Smooth muscle cell of the coronary artery (primary cell): ENCODE data around the gene TCERG1L. TPM values are rescaled to one million over a fixed set of nuclear protein-coding genes. Genes with fewer than 3 reads are reported as not detected.

Source experiments
- total RNA-seq: library from RNA; depleted of rRNA; stranded (reverse); fragments of >200 nt; gene quantifications from 2 replicates; pipeline ENCODE4 v1.2.3, GENCODE V29; 2014; ENCODE audit warnings: low replicate concordance

The TCERG1L gene, protein sequence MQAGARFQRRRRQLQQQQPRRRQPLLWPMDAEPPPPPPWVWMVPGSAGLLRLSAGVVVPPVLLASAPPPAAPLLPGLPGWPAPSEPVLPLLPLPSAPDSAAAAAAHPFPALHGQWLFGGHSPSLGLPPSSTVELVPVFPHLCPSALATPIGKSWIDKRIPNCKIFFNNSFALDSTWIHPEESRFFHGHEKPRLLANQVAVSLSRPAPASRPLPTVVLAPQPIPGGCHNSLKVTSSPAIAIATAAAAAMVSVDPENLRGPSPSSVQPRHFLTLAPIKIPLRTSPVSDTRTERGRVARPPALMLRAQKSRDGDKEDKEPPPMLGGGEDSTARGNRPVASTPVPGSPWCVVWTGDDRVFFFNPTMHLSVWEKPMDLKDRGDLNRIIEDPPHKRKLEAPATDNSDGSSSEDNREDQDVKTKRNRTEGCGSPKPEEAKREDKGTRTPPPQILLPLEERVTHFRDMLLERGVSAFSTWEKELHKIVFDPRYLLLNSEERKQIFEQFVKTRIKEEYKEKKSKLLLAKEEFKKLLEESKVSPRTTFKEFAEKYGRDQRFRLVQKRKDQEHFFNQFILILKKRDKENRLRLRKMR
- total RNA-seq = not detected in 2 replicates

DNA sequence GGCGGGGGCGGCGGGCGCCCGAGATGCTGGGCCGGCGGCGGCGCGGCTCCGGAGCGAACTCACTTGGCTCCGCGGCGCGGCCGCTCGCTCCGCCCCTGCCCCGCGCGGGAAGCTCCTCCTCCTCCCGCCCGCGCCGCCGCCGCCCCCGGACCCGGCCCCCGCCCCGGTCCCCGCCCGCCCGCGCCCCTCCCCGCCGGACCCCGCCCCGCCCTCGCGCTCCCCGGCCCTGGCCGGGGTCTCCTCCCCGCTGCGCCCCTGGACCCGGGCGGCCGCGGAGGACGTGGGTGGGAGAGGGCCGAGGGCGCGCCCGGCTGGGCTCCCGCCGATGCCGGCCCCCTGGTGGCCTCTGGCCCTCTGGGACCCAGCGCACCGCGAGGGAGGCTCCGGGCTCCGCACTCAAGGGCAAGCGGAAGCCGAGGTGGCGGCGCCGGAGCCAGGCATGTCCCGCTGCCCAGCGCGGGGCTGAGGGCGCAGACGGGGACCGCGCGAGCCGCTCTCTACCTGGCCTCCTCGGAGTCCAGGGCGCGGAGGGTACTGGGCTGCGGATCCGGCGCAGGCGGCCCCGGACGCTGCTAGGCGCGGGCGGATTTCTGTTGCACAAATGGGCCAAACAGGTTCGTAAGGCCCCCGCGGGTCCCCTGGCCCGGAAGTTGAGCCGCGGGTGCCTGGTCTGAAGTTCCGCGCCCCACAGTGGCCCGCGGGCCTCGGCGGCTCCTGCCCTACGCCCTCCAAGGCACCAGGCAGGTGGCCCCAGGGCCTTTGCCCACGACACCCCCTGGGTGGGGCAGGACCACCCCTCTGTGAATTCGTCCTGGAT, at the start of gene TCERG1L:
TCERG1L (minus strand) TSS at position 61 of the 817 bp plus-strand sequence. CDS start 86 bp downstream, outside the sequence.

